SK-N-SH (cell line): ENCODE results near the gene CTSF.

Experiments
- FOXJ3 ChIP-seq: sonication (generic); formaldehyde crosslinking; IDR thresholded peaks from 2 replicates; pipeline ENCODE4 v1.5.1; 2020; ENCODE audit warnings: mild to moderate bottlenecking, missing genetic modification reagents
- GABPA ChIP-seq: IDR thresholded peaks from 2 replicates; pipeline ENCODE4 v1.4.0; 2012; ENCODE audit warnings: low read depth, mild to moderate bottlenecking
- JUND ChIP-seq: IDR thresholded peaks from 2 replicates; pipeline ENCODE4 v1.4.0; 2012
- MEF2A ChIP-seq: IDR thresholded peaks from 2 replicates; pipeline ENCODE4 v1.4.0; 2012; ENCODE audit warnings: low read depth, borderline replicate concordance
- NRF1 ChIP-seq: IDR thresholded peaks from 2 replicates; pipeline ENCODE4 v1.6.1; 2012; ENCODE audit warnings: low read depth, mild to moderate bottlenecking, low read length
- POLR2AphosphoS5 ChIP-seq: IDR thresholded peaks from 2 replicates; pipeline ENCODE4 v1.6.1; 2012; ENCODE audit warnings: low read depth, low read length
- RAD21 ChIP-seq: IDR thresholded peaks from 2 replicates; pipeline ENCODE4 v1.6.1; 2012; ENCODE audit warnings: mild to moderate bottlenecking, low read length
- RFX5 ChIP-seq: IDR thresholded peaks from 2 replicates; pipeline ENCODE4 v1.6.1; 2012; ENCODE audit warnings: mild to moderate bottlenecking, improper control_type of control experiment, low read length
- SIN3A ChIP-seq: IDR thresholded peaks from 2 replicates; pipeline ENCODE4 v1.6.1; 2012; ENCODE audit warnings: low read depth, mild to moderate bottlenecking, low read length, moderate library complexity, borderline replicate concordance
- SMC3 ChIP-seq: IDR thresholded peaks from 2 replicates; pipeline ENCODE4 v1.6.1; 2012; ENCODE audit warnings: low read depth, low read length, improper control_type of control experiment
- TAF1 ChIP-seq: IDR thresholded peaks from 2 replicates; pipeline ENCODE4 v1.6.1; 2012; ENCODE audit warnings: low read depth, mild to moderate bottlenecking, low read length, moderate library complexity, borderline replicate concordance
- TEAD4 ChIP-seq: IDR thresholded peaks from 2 replicates; pipeline ENCODE4 v1.4.0; 2012; ENCODE audit warnings: mild to moderate bottlenecking, borderline replicate concordance; ENCODE audit not compliant: insufficient read depth
- TF ChIP-seq, protein P1 (sequence below): fragments of 200-600 bp; sonication (generic); IDR thresholded peaks from 2 replicates; pipeline ENCODE4 v1.6.1; 2017; ENCODE audit warnings: antibody characterized with exemption, mild to moderate bottlenecking, moderate library complexity
- TF ChIP-seq, protein P2 (sequence below): IDR thresholded peaks from 2 replicates; pipeline ENCODE4 v1.6.1; 2012; ENCODE audit warnings: mild to moderate bottlenecking, low read depth, low read length, moderate library complexity

- TF ChIP-seq, protein P1, sequence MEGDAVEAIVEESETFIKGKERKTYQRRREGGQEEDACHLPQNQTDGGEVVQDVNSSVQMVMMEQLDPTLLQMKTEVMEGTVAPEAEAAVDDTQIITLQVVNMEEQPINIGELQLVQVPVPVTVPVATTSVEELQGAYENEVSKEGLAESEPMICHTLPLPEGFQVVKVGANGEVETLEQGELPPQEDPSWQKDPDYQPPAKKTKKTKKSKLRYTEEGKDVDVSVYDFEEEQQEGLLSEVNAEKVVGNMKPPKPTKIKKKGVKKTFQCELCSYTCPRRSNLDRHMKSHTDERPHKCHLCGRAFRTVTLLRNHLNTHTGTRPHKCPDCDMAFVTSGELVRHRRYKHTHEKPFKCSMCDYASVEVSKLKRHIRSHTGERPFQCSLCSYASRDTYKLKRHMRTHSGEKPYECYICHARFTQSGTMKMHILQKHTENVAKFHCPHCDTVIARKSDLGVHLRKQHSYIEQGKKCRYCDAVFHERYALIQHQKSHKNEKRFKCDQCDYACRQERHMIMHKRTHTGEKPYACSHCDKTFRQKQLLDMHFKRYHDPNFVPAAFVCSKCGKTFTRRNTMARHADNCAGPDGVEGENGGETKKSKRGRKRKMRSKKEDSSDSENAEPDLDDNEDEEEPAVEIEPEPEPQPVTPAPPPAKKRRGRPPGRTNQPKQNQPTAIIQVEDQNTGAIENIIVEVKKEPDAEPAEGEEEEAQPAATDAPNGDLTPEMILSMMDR: no peak
- TF ChIP-seq RFX5 (no peak), SMC3 (no peak), TAF1 (no peak), POLR2AphosphoS5 (no peak), JUND (no peak), RAD21 (no peak), MEF2A (no peak), TEAD4 (no peak), NRF1 (no peak), GABPA (no peak), SIN3A (no peak), FOXJ3 (CRISPR knock-in tag) (no peak)
- TF ChIP-seq, protein P2, sequence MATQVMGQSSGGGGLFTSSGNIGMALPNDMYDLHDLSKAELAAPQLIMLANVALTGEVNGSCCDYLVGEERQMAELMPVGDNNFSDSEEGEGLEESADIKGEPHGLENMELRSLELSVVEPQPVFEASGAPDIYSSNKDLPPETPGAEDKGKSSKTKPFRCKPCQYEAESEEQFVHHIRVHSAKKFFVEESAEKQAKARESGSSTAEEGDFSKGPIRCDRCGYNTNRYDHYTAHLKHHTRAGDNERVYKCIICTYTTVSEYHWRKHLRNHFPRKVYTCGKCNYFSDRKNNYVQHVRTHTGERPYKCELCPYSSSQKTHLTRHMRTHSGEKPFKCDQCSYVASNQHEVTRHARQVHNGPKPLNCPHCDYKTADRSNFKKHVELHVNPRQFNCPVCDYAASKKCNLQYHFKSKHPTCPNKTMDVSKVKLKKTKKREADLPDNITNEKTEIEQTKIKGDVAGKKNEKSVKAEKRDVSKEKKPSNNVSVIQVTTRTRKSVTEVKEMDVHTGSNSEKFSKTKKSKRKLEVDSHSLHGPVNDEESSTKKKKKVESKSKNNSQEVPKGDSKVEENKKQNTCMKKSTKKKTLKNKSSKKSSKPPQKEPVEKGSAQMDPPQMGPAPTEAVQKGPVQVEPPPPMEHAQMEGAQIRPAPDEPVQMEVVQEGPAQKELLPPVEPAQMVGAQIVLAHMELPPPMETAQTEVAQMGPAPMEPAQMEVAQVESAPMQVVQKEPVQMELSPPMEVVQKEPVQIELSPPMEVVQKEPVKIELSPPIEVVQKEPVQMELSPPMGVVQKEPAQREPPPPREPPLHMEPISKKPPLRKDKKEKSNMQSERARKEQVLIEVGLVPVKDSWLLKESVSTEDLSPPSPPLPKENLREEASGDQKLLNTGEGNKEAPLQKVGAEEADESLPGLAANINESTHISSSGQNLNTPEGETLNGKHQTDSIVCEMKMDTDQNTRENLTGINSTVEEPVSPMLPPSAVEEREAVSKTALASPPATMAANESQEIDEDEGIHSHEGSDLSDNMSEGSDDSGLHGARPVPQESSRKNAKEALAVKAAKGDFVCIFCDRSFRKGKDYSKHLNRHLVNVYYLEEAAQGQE: no peak
Measured at GRCh38 chr11:66539870-66540213, 28.6 kb downstream of the CTSF start.
